ENCODE results near the gene CDCA7. TPM values are rescaled to one million over a fixed set of nuclear protein-coding genes. Genes with fewer than 3 reads are reported as not detected.

Gene CDCA7
- total and polyA plus RNA-seq, 7 donors = 0.35 to 9.2 (median 2.2) TPM

- Histone ChIP-seq H3K4me3 (no peak overlapping the region), H3K27ac (no peak overlapping the region), H3K36me3 (ENCODE audit: insufficient read depth in 1 of 2, low read depth in 1 of 2) (no peaks in the 10 kb centered on the region), H3K4me1 (no peaks in the 10 kb centered on the region), H3K27me3 (ENCODE audit: insufficient read depth in 3 of 3, low read length in 2 of 3) (no peaks in the 10 kb centered on the region), H3K9me3 (no peaks in the 10 kb centered on the region)
- intact Hi-C loops (cut with DNase I) = no loop called here
- no peak for TF ChIP-seq CTCF (IDR thresholded peaks at IDR 0.05)
- ATAC-seq (no peak), DNase-seq (no peak)
- 88 to 94% (median 93%) methylated on average over 5 of the region's 5 CpGs for WGBS, 3 donors
Observed at GRCh38 chr2:173390036-173390435, 35.4 kb downstream of the CDCA7 start.

- H3K27ac ChIP-seq = no peak overlapping the region
- H3K36me3 ChIP-seq (ENCODE audit: insufficient read depth in 1 of 2, low read depth in 1 of 2) = no peaks in the 10 kb centered on the region
- no peak for TF ChIP-seq CTCF (IDR thresholded peaks at IDR 0.05)
- no peak overlapping the region for H3K4me3 ChIP-seq
- ATAC-seq = no peak
- no peaks in the 10 kb centered on the region for H3K4me1 ChIP-seq
- no peaks in the 10 kb centered on the region for H3K9me3 ChIP-seq
- no peaks in the 10 kb centered on the region for H3K27me3 ChIP-seq (ENCODE audit: insufficient read depth in 3 of 3, low read length in 2 of 3)
- intact Hi-C loops (cut with DNase I) = no loop called here
- 68 to 69% (median 69%) methylated on average over 5 of the region's 5 CpGs for WGBS, 3 donors
- DNase-seq = no peak
Observed at GRCh38 chr2:173392731-173393130, 38.1 kb downstream of the CDCA7 start.

GRCh38 chr2:173393186-173393585, 38.5 kb downstream of the CDCA7 start:
- DNase-seq = no peak
- intact Hi-C loops (cut with DNase I) = no loop called here
- H3K4me3 ChIP-seq = no peak overlapping the region
- H3K27ac ChIP-seq = no peak overlapping the region
- no peaks in the 10 kb centered on the region for H3K9me3 ChIP-seq
- no peak for TF ChIP-seq CTCF (IDR thresholded peaks at IDR 0.05)
- H3K4me1 ChIP-seq = no peaks in the 10 kb centered on the region
- no peak for ATAC-seq
- whole genome bisulfite sequencing, 3 donors = 51 to 68% (median 59%) methylated on average over 1 of the region's 1 CpG
- no peaks in the 10 kb centered on the region for H3K27me3 ChIP-seq (ENCODE audit: insufficient read depth in 3 of 3, low read length in 2 of 3)
- H3K36me3 ChIP-seq (ENCODE audit: insufficient read depth in 1 of 2, low read depth in 1 of 2) = no peaks in the 10 kb centered on the region

- H3K27ac ChIP-seq = no peak overlapping the region
- 45 to 58% (median 47%) methylated on average over 1 of the region's 1 CpG for WGBS, 3 donors
Observed at GRCh38 chr2:173393636-173394035, 39.0 kb downstream of the CDCA7 start.

More at GRCh38 chr2:173393636-173394035, 39.0 kb downstream of the CDCA7 start:
- intact Hi-C loops (cut with DNase I) = no loop called here
- Histone ChIP-seq H3K4me1 (no peaks in the 10 kb centered on the region), H3K9me3 (no peaks in the 10 kb centered on the region), H3K36me3 (ENCODE audit: insufficient read depth in 1 of 2, low read depth in 1 of 2) (no peaks in the 10 kb centered on the region), H3K27me3 (ENCODE audit: insufficient read depth in 3 of 3, low read length in 2 of 3) (no peaks in the 10 kb centered on the region), H3K4me3 (no peak overlapping the region)
- ATAC-seq = no peak
- DNase-seq = no peak
- no peak for TF ChIP-seq CTCF (IDR thresholded peaks at IDR 0.05)

Data from psoas muscle (tissue), 8 donors.